NCI-H1417 (cell line): ENCODE measurements around the gene TXNL4A.
"Not testable (repeated sequence)": the region's sequence is repeated elsewhere in the genome, so short reads cannot be mapped to it uniquely, and the experiment has no call there.

ENCODE experiments used
- DNase-seq, 3 experiments: peaks; one replicate each; lab custom pipeline; 2025; lab: John Stamatoyannopoulos, UW

The TXNL4A gene

GRCh38 chr18:79988451-79989194 lies at the start of gene TXNL4A:
Gene TXNL4A, minus strand, starts transcription at chr18:79988563. Its CDS starts 171 bp downstream, at chr18:79988392.
- DNase-seq: peak; percentile 82 to 96 (median 94)

- no peak for DNase-seq
These were observed 48.9 kb upstream of the TXNL4A start for GRCh38 chr18:80037300-80037699.

- no peak for DNase-seq
These were observed 47.6 kb upstream of the TXNL4A start for GRCh38 chr18:80035997-80036396.

- peak in 2 of 3 experiments; percentile 31 to 72 for DNase-seq
These were observed 46.6 kb upstream of the TXNL4A start for GRCh38 chr18:80034852-80035406.

- DNase-seq: peak; percentile 99 to 100 (median 100)
These were observed 45.9 kb upstream of the TXNL4A start, which contains the start of gene RBFA for GRCh38 chr18:80034068-80034851. Gene RBFA, plus strand, starts transcription at chr18:80034434. Its CDS starts 62 bp downstream, at chr18:80034496.

GRCh38 chr18:80033181-80034067 lies 45.1 kb upstream of the TXNL4A start:
- DNase-seq: no peak

GRCh38 chr18:80029690-80030089 lies 41.3 kb upstream of the TXNL4A start:
- DNase-seq: no peak

- not testable (repeated sequence) for DNase-seq
These were observed 39.4 kb upstream of the TXNL4A start for GRCh38 chr18:80027719-80028118.

- no peak for DNase-seq
These were observed 38.0 kb upstream of the TXNL4A start for GRCh38 chr18:80026363-80026762.

- DNase-seq: no peak
These were observed 34.8 kb upstream of the TXNL4A start for GRCh38 chr18:80023173-80023572.

GRCh38 chr18:80022613-80023012 lies 34.2 kb upstream of the TXNL4A start:
- peak; percentile 32 to 62 (median 48) for DNase-seq

GRCh38 chr18:80012714-80013113 lies 24.4 kb upstream of the TXNL4A start:
- DNase-seq: no peak

- DNase-seq: not testable (repeated sequence)
These were observed 23.3 kb upstream of the TXNL4A start for GRCh38 chr18:80011496-80012137.

- no peak for DNase-seq
These were observed 22.2 kb upstream of the TXNL4A start for GRCh38 chr18:80010551-80010906.

- no peak for DNase-seq
These were observed 21.5 kb upstream of the TXNL4A start for GRCh38 chr18:80009661-80010550.

GRCh38 chr18:80006724-80007123 lies 18.4 kb upstream of the TXNL4A start:
- DNase-seq: no peak

GRCh38 chr18:80004600-80005342 lies 16.4 kb upstream of the TXNL4A start:
- DNase-seq: peak in 1 of 3 experiments; percentile 13

GRCh38 chr18:80002468-80002867 lies 14.1 kb upstream of the TXNL4A start:
- no peak for DNase-seq

- no peak for DNase-seq
These were observed 12.5 kb upstream of the TXNL4A start for GRCh38 chr18:80000877-80001276.
